GM12872 (cell line): ENCODE results near the gene AGAP3.

Experiments
- CTCF ChIP-seq: IDR thresholded peaks from 3 replicates; pipeline ENCODE4 v1.5.1; 2011; ENCODE audit warnings: low read depth, mild to moderate bottlenecking, low read length, moderate library complexity; ENCODE audit not compliant: insufficient read depth

The AGAP3 gene

DNA sequence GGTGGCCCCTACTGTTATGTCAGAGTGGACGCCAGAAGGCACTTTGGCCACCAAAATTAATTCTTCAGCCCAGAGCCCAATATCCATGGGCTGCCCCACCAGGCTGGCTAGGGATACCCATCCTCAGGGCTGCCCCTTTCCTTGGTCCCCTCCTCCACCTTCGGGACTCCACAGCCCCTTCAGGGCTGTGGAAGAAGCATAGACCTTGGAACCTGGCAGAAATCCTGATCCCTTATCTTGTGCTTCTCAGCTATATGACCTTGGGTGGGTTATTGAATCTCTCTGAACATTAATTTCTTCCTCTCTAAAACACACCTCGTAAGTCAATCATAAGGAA lies 2.5 kb upstream of the AGAP3 start:
- TF ChIP-seq CTCF: no peak

DNA sequence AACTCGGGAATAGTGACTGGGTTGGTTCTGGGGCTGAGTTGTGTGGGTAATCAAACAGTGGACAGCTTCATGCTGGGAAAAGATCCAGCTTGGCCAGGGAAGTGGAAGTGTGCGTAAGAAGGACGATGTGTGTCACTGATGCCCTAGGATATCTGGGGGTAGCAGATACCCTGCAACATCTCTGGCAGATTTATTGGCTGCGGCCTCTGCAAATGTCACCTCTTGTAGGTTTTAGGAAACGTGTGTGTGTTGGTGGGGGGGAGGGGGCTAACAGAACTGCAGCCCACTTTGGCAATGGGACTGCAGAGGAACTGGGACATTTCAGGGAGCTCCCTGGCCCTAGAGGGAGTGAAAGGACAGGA lies 965 bp upstream of the AGAP3 start:
- TF ChIP-seq CTCF: no peak

- TF ChIP-seq CTCF: no peak
Measured at GRCh38 chr7:151086802-151087244, 548 bp downstream of the AGAP3 start.

- TF ChIP-seq CTCF: 0 out of 3 replicates have a peak, but pooled peaks have one; percentile 13
Measured at GRCh38 chr7:151087245-151088018, 1.2 kb downstream of the AGAP3 start.

GRCh38 chr7:151088019-151088855 lies 2.0 kb downstream of the AGAP3 start:
- TF ChIP-seq CTCF: no peak

DNA sequence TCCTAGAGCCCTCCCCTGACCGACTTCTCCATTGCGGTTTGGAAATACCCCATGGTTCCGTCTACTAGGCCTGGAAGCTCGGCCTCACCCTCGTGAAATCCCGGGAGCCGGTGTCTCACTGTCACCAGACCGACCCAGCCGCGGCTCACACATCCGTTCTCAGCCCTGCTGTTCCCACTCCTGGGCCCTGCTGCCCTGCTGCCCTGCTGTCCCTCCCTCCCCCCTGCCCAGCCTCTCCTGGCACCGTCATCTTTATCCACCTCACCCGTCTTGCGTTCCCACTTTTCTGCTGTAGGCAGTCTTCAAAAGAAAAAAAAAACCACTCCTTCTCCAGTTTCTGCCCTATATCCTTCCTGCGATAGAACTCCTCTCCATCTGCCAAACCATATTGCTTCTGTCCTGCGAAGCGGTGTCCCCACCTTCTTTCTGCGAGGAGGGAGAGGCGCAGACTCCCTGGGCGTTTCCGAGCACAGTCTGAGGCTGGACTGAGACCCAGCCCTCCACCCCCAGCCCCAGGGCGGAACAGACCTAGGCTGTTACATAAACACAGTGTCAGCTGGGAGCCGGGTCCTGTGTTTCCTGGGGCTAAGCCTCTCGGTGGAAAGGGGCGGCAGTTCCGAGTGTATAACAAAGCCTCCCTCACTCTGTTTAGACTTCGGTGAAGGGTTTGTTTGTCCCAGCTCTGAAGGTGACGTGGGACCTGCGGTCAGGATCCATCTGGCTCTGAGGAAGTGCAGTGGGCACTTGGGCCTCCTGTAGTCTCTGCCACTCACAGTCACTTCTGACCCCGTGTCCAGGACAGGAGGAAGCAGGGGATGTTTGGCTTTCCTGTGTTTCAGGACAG lies 2.8 kb downstream of the AGAP3 start:
- no peak for TF ChIP-seq CTCF
